Fibroblast of mammary gland (primary cell): ENCODE data around the gene TMEM86B.

Experiments
- DNase-seq: peaks from one replicate; pipeline ENCODE4 v3.0.0-alpha.2; 2010; ENCODE audit warnings: low read depth
- H3K4me3 ChIP-seq: 2 replicates; pipeline ENCODE4 v1.5.1; 2011; ENCODE audit warnings: low read depth, mild to moderate bottlenecking, low read length, moderate library complexity; ENCODE audit not compliant: control insufficient read depth
- TF ChIP-seq, protein P1 (sequence below): conservative IDR thresholded peaks from 2 replicates; pipeline ENCODE4 v1.5.1; 2011; ENCODE audit warnings: low read depth, low read length, inconsistent platforms; ENCODE audit not compliant: control insufficient read depth, insufficient read depth

TMEM86B gene

DNA sequence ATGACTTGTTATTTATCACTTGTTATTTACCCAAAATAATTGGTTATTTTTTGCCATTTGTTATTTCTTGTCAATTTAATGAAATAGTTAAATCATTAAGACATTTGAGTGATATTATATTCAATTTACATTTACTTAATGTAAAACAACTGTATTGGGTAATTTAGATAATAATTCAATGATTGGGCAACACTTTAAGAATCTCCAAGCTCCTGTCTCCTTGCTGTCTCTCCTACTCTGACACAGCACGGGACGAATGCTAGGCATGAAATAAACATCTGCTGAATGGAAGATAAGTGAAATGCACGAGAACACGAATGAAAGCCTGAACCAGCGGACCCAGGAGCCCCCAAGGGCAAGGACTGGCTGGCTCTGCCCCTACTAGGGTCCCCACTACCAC is 36.0 kb upstream of the TMEM86B start:
- no peak for DNase-seq
- H3K4me3 ChIP-seq, result no peak overlapping the region
- TF ChIP-seq, protein P1, sequence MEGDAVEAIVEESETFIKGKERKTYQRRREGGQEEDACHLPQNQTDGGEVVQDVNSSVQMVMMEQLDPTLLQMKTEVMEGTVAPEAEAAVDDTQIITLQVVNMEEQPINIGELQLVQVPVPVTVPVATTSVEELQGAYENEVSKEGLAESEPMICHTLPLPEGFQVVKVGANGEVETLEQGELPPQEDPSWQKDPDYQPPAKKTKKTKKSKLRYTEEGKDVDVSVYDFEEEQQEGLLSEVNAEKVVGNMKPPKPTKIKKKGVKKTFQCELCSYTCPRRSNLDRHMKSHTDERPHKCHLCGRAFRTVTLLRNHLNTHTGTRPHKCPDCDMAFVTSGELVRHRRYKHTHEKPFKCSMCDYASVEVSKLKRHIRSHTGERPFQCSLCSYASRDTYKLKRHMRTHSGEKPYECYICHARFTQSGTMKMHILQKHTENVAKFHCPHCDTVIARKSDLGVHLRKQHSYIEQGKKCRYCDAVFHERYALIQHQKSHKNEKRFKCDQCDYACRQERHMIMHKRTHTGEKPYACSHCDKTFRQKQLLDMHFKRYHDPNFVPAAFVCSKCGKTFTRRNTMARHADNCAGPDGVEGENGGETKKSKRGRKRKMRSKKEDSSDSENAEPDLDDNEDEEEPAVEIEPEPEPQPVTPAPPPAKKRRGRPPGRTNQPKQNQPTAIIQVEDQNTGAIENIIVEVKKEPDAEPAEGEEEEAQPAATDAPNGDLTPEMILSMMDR, result no peak

DNA sequence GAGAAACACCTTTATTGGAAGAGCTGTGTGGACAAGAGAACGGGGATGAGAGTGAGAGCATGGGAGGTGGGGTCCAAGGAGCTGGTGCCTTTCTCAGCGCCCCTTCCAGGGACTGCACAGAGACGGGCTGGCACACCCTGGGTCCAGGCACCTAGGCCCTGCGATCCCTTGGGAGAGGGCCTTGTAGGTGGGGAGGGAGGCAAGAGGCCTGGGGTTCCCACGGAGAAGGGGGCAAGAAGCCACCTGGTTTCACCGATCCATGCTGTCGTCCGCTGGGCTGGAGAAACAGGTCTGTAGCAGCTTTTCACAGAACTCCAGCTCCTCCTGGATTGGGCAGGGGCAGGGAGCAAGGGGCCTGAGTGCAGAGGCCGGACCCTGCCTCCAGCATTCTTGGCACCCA is 33.8 kb upstream of the TMEM86B start:
- no peak overlapping the region for H3K4me3 ChIP-seq
- TF ChIP-seq, protein P1, result no peak

DNA sequence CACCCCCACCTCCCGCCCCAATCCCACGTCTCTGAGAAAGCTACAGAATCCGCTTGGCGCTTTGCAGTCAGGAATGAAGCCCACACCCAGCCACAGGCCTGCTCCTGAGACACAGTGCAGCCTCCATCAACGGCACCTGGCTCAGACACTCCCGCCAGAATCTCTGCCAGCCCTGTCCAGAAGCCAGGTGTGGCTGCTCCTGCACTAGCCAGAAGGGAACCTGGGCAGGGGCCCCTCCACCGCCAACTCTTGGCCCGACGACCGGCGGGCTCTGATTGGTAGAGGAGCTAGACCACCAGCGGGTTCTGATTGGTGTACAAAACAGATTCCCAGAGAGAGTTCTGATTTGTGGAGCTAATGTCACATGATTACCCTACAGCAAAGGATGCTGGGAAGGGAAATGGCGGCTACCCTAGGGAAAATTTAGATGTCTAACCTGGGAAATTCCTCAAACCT is 33.1 kb upstream of the TMEM86B start:
- no peak overlapping the region for H3K4me3 ChIP-seq
- no peak for DNase-seq
- TF ChIP-seq, protein P1, result no peak

More for the DNA sequence above, 33.8 kb upstream of the TMEM86B start:
- DNase-seq, result no peak

DNA sequence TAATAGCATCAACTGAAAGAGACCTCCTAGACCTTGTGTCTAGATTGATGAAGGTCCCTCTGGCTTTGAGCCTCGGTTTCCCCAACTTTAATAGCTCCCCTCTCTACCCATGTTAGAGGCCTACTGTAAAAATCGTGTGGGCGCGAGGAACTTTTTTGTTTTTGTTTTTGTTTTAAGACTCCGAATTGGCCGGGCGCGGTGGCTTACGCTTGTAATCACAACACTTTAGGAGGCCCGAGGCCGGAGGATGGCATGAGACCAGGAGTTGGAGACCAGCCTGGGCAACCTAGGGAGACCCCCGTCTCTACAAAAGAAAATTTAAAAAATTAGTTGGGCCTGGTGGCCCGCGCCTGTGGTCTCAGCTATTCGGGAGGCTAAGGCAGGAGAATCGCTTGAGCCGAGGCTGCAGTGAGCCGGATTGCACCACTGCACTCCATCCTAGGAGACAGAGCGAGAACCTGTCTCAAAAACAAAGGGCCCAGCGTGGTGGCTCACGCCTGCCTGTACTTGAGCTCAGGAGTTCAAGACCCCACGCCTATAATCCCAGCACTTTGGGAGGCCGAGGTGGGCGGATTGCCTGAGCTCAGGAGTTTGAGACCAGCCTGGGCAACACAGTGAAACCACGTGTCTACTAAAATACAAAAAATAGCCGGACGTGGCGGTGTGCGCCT is 31.1 kb upstream of the TMEM86B start:
- DNase-seq, result no peak
- TF ChIP-seq, protein P1, result no peak
- peak overlapping the region; percentile 52 for H3K4me3 ChIP-seq

DNA sequence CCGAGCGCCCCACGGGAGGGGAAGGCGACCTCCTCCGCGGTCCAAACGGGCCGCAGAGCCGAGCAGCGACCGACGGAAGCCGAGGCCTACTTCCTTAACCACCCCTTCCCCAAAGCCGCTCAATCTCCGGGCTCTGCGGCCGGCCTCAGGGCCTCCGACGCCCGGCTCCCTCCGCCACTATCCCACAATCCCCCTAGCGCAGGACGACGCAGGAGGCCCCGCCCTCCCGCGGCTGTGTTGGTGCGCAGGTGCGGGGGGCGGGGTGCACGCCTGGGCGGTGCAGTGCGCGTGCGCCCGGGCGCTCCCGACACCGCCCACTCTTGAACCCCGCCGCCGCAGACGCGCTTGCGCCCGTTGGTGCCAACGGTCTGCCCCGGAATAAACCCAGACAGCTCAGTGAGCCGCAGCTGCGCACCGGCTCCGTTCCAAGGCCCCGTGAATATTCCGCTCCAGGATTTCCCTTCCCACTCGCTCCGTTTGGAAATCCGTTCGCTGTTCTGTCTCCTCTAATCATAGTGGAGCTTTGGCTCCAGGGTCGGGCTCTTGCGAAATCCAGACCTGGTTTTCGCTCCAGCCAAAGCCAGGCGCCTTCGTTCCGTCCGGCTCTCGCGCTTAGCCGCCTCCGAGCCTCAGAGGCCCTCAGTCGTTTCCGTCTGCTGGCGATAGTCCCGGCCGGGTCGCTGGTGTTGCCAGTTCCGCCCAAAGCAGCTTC is 30.4 kb upstream of the TMEM86B start, which contains the start of gene PPP6R1:
PPP6R1 (minus strand) TSS at position 190 of the 712 bp plus-strand sequence. CDS start 11,914 bp downstream, outside the sequence.
- H3K4me3 ChIP-seq, result peak within 1 kb of the TSS; percentile 79
- TF ChIP-seq, protein P1, result no peak
- DNase-seq, result peak; percentile 100

DNA sequence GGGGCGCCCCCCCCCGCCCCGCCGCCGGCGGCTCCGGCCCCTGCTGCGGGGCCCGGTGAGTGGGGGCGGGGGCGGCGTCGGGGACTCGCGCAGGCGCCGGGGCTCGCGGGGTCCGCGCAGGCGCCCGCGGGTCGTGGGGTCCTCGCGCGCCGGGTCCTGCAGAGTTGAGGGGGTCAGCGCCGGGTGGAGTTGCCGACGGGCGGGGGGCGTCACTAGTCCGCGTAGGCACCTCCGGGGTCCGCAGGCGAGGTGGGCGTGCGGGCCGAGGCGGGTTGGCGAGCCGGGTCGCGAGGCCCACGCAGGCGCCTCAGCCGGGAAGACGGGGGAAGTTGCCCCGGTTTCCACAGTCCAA is 29.9 kb upstream of the TMEM86B start:
- TF ChIP-seq, protein P1, result no peak
- DNase-seq, result no peak
- peak overlapping the region; percentile 79 for H3K4me3 ChIP-seq
